NCI-H748 (cell line): ENCODE measurements around the gene IGF1R.

Experiments
- DNase-seq: peaks from one replicate; lab custom pipeline; 2025; ENCODE audit not compliant: unreplicated experiment; lab: John Stamatoyannopoulos, UW

Gene IGF1R

DNA sequence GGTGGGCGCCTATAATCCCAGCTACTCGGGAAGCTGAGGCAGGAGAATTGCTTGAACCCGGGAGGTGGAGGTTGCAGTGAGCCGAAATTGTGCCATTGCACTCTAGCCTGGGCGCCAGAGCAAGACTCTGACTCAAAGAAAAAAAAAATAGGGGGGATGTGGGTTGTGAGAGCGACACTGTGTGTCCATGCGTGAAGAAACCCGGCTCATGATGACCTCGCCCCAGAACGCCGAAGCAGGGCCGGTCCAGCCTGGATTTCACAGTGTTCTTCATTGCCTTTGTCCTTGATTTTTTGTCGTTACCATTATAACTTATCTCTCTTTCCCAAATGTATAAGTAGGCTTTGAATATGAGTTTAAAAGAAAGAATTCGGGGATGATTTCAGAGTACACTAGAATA lies 230.5 kb downstream of the IGF1R start:
- no peak for DNase-seq

DNA sequence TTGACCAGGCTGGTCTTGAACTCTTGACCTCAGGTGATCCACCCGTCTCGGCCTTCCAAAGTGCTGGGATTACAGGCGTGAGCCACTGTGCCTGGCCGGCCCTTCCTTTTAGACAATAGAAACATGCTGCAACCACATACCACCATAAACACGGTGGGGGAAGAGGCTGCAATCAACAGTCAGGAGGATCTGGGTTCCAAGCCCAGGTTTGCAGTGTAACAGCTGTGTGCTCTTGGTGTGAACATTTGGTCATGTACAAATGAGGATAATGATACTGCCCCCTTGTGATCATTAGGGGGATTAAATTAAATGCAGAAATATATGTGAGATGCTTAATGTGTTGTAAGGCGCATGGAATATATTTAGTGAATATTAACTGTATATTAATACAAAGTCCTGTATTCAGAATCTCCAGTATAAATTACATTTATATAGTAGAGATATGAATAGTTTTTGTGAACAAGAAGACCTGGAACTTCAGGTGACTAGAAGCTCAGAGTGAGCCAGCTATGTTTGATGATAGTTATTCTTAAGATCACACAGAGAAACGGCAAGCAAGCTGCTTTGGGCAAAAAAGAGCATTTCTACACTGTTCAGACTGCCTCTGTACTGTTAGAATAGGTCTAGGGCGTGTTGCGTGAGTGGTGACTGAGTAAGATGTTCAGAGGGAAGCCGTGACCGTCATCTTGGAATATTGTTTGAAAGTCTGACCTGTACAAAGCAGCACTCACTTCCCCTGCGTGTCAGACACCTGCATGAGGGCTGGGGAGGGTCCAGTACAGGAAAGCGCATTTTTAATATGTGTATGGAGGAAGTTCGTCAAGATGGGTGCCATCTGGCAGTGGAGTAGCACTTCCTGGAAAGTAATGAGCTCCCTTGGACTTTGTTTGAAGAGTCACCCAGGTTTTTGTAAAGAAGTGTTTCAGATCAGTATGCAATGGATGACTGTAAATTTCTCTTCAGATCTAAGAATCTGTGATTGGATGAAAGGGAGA lies 233.5 kb downstream of the IGF1R start:
- DNase-seq, result peak; percentile 49

DNA sequence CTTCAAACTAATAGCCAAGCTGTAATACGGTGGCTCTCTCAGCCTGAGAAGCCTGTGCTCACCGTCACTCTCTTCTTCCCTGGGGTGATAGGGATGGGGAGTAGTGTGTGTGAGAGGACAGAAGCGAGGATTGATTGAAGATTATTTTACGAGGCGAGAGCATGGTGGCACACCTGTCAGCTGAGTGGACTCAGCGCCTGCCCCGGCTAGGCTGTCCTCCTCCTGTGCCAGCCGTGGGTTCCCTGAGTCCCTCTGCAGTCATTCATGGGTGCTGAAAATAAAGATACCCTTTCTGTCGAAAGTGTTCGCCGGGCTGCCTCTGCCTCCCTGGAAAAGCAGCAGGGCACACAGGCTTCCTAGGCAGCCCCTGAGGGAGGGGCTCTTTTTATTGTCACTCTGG lies 235.1 kb downstream of the IGF1R start:
- no peak for DNase-seq

DNA sequence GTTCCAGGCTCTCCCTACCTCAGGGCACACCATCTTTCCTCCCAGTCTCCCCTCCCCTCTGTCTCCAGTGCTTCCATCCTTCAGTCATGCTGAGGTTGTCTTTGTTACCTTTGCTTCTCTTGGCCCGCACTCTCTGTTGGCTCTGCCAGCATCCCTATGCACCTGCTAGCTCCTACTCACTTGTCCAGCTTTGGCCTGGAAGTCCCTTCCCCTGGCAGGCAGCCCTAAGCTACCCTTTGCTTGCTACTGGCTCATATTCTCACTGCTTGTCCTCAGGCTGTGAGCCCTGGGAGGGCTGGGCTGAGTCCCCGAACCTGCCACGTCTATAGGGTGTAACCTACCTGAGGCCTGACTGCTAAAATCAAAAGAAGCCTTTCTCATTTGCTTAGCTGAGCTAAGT lies 236.6 kb downstream of the IGF1R start:
- DNase-seq, result no peak

DNA sequence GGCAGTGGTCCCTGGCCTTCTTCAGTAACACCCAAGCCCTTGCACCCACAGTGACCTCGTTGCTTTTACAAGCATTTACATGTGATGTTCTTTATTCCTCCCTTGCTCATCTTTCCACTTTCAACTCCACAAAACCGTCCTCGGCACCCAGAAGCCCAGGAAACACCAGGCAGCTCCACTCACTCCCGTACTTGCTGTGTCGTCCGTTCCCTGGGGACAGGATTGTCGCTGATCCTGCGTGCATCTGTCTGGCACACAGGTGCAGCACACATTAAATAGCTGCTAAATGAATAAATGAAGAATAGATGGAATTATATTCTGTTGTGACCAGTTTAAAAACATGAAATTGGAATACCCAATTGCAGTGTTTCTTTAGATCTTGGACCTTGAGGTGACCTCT lies 239.6 kb downstream of the IGF1R start:
- DNase-seq, result no peak

DNA sequence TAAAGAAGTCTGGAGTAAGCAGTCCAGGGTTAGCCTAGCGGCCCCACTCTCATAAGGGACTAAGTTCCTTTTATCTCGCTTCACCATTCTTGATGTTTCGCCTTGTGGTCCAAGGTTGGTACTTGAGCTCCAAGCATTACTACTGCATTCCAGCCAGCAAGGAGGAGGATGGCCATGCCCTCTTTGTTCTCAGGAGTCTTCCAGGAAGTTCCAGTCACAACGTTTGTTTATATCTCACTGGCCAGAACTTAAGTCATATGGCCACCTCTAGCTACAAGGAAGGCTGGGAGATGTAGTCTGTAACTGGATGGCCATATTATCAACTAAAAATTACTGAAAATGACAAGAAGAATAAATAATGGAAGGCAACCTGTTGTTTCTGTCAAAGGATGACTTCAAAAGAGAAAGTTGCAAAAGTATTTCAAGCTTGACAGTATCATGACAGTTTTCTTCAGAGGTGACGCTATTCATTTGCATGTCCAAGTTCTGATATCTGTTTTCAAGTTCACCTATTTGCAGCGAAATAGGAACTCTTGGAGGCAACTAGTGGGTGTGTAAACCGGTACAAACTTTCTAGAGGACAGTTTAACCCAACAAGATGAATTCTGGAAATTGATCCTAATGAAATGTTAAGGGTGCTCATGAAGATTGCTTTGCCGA lies 240.6 kb downstream of the IGF1R start:
- DNase-seq, result no peak

DNA sequence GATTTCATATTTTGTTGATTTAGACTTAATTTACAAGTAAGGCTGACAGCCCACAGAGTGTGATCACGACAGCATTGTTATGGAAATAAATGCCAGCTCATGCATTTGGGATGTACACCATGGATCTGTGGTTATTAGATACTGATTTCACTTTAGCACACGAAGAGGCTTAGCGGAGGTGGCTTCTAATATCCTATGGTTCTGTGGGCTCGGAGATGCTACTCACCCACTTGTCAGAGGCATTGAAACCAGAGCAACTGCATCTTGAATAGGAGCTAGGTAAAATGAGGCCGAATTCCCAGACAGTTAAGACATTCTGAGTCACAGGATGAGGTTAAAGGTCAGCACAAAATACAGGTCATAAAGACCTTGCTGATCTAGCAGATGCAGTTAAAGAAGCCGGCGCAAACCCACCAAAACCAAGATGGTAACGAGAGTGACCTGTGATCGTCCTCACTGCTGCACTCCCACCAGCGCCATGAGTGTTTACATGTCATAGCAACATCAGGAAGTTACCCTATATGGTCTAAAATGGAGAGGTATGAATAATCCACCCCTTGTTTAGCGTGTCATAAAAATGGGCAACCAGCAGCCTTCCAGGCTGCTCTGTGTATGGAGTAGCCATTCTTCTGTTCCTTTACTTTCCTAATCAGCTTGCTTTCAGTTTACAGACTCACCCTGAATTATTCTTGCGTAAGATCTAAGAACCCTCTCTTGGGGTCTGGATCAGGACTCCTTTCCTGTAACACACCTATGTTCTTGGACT lies 241.8 kb downstream of the IGF1R start:
- DNase-seq, result no peak

DNA sequence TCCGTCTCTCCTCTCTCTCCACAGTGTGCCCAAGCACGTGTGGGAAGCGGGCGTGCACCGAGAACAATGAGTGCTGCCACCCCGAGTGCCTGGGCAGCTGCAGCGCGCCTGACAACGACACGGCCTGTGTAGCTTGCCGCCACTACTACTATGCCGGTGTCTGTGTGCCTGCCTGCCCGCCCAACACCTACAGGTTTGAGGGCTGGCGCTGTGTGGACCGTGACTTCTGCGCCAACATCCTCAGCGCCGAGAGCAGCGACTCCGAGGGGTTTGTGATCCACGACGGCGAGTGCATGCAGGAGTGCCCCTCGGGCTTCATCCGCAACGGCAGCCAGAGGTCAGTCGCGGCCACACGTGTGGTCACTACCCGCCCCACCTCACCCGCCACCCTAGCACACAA lies 243.0 kb downstream of the IGF1R start:
- no peak for DNase-seq

DNA sequence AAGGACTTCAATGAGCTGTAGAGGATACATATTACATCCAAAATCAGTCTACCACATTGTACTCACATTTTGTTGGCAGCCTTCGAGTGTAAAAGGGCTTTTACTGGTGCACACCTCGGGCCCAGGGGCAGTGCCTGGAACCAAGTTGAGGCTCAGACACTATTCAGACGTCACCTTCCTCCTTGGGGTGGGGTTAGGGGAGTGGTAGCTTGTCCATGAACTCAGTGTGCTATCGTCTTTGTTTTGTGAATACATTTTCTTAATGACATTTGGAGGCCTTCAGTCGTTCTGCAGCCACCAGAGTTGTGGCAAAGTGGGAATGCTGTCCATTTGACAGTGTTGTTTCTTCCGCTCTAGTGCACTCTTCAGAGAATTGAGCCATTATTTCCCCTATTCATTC lies 245.1 kb downstream of the IGF1R start:
- DNase-seq, result no peak

DNA sequence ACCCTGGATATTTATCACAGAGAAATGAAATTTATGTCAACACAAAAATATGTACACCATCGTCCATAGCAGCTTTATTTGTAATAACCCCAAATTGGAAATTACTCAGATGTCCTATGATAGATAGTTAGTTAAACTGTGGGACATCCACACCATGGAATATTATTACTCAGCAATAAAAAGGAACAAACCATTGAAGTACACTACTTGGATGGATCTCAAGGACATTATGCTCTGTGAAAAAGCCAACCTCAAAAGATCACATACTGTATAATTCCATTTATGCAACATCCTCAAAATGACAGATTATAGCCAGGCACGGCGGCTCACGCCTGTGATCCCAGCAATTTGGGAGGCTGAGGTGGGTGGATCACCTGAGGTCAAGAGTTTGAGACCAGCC lies 246.0 kb downstream of the IGF1R start:
- DNase-seq, result no peak

DNA sequence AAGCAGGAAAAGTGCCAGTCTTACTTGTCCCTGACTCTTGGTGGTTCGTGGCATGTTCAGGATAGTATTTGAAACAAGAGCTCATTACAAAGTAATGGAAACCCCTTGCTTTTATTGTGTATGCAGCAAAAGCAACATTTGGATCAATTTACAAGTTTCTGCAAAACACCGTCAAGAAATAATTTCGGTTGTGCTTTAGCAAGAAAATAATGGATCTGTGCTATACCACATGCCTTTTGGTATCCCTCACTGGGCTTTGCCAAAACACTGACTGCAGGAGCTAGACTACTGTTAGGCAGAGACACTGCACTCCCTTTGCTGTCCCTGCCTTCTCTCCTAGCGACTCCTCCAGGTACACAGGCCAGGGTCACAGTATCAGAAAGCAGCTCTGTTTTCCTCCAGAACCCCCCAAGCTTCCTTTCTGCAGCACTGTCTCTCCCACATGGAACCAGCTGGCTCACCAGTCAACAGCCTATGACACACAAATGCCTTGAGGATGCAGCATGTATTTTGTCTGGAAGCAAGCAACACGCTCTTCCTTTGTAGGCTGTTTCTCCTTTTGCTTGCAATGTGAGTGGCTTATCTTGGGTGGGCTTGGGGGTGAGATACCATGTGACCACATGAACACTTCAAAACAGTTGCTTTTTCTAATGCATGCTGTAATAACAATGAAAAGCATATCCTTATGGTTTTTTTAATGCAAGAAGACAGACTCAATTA lies 247.8 kb downstream of the IGF1R start:
- no peak for DNase-seq

DNA sequence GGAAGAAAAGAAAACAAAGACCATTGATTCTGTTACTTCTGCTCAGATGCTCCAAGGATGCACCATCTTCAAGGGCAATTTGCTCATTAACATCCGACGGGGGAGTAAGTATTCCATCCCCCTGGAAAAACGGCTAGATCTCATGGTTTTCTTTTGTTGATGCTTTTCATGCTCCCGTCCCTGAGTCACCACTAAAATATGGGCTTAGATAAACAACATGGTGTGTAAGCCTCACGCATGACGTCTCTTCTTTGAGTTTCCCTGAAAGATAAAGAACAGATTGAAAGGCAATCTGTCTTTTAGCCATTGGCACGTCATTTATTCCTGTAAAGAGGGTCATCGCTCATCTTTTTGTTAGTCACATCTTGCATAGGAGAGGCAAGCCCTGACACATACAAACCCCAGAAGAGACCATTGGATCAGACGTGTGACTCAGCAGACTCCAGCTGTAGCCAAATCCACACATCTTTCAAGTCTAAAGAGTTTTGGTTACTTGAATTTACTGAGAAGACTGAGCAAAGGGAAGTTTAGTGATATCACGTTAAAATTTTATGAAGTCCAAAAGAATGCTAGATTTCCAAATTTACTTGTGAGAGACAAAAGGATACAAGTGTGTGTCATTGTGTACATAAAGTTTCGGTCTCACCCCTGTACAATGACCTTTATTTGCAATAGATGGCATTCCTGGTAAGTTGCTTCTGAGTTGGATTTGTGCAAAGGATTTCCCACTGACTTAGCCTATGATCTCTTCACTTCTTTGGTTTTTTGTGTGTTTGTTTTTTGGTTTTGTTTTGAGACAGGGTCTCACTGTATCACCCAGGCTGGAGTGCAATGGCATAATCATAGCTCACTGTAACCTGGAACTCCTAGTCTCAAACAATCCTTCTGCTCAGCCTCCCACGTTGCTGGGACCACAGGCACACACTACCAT lies 248.7 kb downstream of the IGF1R start:
- DNase-seq, result peak; percentile 8

DNA sequence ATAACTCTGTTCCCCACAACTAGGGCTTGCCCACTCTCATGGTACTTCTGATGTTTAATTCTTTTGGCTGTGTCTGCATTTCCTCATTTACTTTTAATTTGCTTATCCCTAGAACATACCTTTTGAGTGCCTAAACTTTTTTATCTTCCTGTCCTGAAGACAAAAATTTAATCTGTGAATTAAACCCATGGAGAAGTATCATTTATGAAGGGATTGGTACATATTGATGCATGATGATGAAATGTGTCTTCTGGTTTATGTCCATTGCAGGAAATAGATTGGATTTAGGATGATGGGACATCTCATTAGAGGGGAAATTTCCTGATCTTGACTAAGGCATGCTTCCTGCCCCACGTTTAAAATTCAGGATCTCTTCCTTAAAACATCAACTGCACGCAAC lies 249.8 kb downstream of the IGF1R start:
- DNase-seq, result no peak

DNA sequence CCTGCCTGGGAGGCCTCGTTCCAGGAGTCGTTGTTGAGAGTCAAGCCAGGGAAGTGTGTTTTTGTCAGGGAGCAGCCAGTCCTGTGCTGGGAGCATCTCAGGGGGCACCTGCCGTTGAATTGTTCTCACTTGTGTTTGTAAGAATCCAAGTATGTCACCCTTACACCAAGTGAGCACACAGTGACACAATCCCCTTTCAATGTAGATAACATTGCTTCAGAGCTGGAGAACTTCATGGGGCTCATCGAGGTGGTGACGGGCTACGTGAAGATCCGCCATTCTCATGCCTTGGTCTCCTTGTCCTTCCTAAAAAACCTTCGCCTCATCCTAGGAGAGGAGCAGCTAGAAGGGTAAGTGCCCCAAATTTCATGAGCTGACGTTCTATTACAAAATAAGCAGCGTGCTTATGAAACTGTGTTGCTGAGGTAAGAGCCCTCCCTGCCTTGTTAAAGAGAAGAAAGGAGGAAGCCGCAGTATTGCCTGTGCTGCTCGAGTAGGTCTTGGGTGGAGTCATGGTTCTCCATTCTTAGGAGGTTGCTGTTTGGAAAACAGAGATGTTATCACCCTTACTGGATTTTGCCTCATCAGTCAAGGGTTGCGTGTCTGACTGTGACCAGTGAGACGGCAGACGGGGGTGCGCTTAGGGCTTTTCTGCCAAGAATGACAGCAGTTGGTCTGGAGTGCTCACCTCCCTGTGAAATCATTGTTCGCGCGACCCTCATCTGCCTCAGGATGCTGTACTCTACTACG lies 251.1 kb downstream of the IGF1R start:
- no peak for DNase-seq

DNA sequence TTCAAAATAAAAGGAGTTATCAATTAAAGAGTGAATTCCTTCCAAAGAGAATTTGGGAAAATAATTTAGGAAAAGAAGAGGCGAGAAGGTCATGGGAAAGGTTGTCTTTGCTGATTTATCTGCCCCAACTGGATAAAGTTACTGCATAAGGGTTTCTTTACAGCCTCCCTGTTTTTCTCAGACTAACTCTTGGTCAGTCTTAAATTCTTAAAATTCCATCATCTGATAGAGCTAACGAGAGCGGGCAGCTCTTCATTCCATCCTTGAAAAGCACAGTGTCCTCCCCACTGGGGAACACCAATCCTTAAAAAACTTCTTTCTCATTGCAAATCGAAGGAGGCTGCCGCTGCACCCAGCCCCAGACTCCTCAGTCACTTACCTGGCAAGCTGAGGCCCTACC lies 252.0 kb downstream of the IGF1R start:
- no peak for DNase-seq

DNA sequence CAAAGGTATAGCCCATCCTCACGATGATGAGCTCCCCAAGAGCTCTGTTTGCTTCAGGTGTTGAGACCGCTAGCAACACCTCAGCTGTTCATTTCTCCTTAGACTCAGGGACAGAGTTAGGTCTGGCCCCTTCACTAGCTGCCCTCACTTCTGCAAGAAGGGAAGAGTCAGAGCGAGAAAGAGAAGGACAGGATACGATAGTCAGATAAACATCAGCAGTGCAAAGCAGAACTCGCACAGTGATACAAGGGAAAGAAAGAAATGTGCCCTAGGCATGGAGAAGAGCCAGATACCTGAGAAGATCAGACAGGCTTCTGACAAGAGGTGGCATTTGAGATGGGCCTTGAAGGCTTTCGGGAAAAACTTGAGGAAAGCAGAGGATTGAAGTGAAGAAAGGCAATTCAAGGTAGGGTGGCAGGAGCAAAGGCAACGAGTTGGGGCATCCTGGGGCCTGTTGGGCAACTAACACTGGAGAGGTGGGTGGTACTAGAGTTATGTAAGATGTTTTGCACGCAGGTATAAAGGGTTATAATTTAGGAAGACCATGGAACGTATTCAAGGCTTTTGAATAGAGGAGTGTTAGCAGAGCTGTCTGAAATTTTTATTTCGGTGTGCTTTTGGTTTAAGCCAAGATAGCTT lies 253.2 kb downstream of the IGF1R start:
- no peak for DNase-seq

DNA sequence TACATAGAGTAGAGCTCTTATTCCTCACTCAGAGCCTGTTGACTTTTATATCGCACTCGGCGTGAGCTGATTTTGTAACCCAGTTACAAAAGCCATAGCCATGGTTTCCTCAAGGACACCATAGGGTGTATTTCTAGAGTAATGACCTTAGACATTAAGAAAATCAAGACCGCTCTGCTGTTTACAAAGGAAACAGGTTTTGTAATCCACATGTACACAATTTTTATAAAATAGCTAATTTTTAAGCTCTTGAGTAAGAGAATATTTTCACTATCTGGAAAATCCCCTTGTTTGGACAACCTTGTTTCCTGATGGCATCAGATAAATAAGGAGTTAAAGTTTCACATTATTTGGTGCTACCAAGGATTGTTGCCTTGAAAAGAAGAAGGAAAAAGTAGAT lies 254.6 kb downstream of the IGF1R start:
- no peak for DNase-seq

DNA sequence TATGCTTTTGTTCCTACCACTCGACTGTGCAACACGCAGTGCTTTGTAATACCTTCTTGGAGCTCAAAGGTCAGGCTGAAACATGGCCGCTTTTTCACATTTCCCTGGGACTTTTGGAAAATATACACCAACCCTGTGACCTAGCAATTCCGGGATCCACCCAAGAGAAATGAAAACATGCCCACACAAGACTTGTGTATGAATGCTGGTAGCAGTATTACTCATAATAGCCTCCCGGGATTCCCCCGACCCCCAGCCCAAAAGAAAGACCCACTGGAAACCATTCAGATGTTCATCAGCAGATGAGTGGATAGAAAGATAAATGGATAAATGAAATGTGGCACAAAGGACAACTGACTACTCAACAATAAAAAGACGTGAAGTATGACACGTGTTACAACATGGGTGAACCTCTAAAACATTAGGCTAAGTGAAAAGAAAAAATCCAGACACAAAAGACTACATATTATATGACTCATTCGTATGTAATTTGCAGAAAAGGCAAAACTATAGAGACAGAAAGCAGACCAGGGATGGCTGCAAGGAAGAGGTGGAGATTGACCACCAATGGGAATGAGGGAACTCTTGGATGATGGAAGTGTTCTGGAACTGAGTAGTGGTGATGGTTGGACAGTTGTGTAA lies 255.2 kb downstream of the IGF1R start:
- no peak for DNase-seq
